ENCODE results near the gene LRRC56. TPM values are rescaled to one million over a fixed set of nuclear protein-coding genes. Genes with fewer than 3 reads are reported as not detected.

LRRC56 gene
- total and polyA plus RNA-seq, 5 donors from 2014 or later, result 0.89 to 5.8 (median 2.7) TPM

DNA sequence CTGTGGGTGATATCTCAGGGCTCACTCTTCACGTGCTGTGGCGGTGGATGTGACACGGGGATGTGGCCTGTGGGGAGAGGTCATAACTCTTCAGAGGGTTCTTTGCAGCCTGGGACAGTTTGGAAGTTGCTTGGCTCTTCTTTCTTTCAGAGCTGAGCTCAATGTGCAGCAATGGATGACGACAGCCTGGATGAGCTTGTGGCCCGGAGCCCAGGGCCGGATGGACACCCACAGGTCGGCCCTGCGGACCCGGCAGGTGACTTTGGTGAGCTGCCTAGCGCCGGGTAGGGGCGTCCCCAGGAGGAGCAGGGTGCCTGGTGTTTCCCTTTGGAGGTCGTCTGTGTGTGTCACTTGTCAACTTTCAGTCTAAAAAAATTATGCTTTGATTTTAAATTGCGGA, 44.0 kb downstream of the LRRC56 start:
- H3K4me1 Mint-ChIP-seq, result peaks cover 0 to 44% (median 9%) of the 10 kb centered on the region in 4 donors
- no peaks in the 10 kb centered on the region for H3K27me3 Mint-ChIP-seq
- peaks cover 0 to 2% (median 0%) of the 10 kb centered on the region in 7 donors for H3K9me3 Mint-ChIP-seq
- Histone ChIP-seq H3K9me3 (ENCODE audit: control insufficient read depth in 2 of 2, low read length in 2 of 2) (no peaks in the 10 kb centered on the region), H3K4me3 (ENCODE audit: low read depth, low read length) (no peak overlapping the region), H3K36me3 (ENCODE audit: control insufficient read depth, insufficient read depth, low read length) (peaks cover 34% of the 10 kb centered on the region), H3K4me1 (ENCODE audit: control insufficient read depth, insufficient read depth, low read length, poor library complexity, severe bottlenecking) (peaks cover 31% of the 10 kb centered on the region), H3K27me3 (ENCODE audit: control insufficient read depth, insufficient read depth, low read length) (no peaks in the 10 kb centered on the region), H3K27ac (ENCODE audit: insufficient read depth, low read length, poor library complexity, severe bottlenecking) (no peak overlapping the region)
- no peak overlapping the region for H3K27ac Mint-ChIP-seq
- no peak for DNase-seq
- no peak for ATAC-seq (ENCODE audit: low read depth in 2 of 2)
- H3K36me3 Mint-ChIP-seq, result peaks cover 3% of the 10 kb centered on the region
- H3K4me3 Mint-ChIP-seq, result peak overlapping the region in 2 of 4 donors; percentile 52 to 62

DNA sequence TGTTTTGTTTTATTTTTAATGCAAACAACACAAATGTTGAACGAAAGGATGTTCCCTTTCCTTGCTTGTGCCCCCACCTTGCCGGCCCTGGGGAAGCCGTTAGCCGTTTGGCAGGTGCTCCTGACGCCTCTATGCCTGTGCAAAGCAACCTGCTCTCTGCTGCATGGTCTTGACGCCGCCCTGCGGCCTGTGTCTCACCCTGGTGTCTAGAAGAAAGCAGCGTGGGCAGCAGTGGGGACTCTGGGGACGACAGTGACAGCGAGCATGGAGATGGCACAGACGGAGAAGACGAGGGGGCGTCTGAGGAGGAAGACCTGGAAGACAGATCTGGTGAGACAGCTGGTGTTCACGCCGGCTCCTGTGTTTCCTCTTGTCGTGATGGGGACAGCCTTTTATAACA, 44.4 kb downstream of the LRRC56 start:
- Histone ChIP-seq H3K36me3 (ENCODE audit: control insufficient read depth, insufficient read depth, low read length) (peaks cover 38% of the 10 kb centered on the region), H3K27me3 (ENCODE audit: control insufficient read depth, insufficient read depth, low read length) (no peaks in the 10 kb centered on the region), H3K9me3 (ENCODE audit: control insufficient read depth in 2 of 2, low read length in 2 of 2) (no peaks in the 10 kb centered on the region), H3K4me1 (ENCODE audit: control insufficient read depth, insufficient read depth, low read length, poor library complexity, severe bottlenecking) (peaks cover 31% of the 10 kb centered on the region), H3K4me3 (ENCODE audit: low read depth, low read length) (no peak overlapping the region), H3K27ac (ENCODE audit: insufficient read depth, low read length, poor library complexity, severe bottlenecking) (no peak overlapping the region)
- no peak for ATAC-seq (ENCODE audit: low read depth in 2 of 2)
- H3K27ac Mint-ChIP-seq, result no peak overlapping the region
- H3K4me1 Mint-ChIP-seq, result peaks cover 0 to 46% (median 9%) of the 10 kb centered on the region in 4 donors
- H3K9me3 Mint-ChIP-seq, result peaks cover 0 to 2% (median 0%) of the 10 kb centered on the region in 7 donors
- peak overlapping the region in 1 of 4 donors; percentile 52 for H3K4me3 Mint-ChIP-seq
- no peak for DNase-seq
- no peaks in the 10 kb centered on the region for H3K27me3 Mint-ChIP-seq
- H3K36me3 Mint-ChIP-seq, result peaks cover 5% of the 10 kb centered on the region

GRCh38 chr11:584287-584686, 47.0 kb downstream of the LRRC56 start:
- Mint-ChIP-seq H3K27me3 (no peaks in the 10 kb centered on the region), H3K27ac (no peak overlapping the region), H3K36me3 (peaks cover 18% of the 10 kb centered on the region), H3K4me1 (peaks cover 0 to 39% (median 17%) of the 10 kb centered on the region in 4 donors), H3K9me3 (peaks cover 0 to 2% (median 0%) of the 10 kb centered on the region in 7 donors), H3K4me3 (no peak overlapping the region)
- Histone ChIP-seq H3K27ac (ENCODE audit: insufficient read depth, low read length, poor library complexity, severe bottlenecking) (no peak overlapping the region), H3K9me3 (ENCODE audit: control insufficient read depth in 2 of 2, low read length in 2 of 2) (no peaks in the 10 kb centered on the region), H3K4me1 (ENCODE audit: control insufficient read depth, insufficient read depth, low read length, poor library complexity, severe bottlenecking) (peaks cover 22% of the 10 kb centered on the region), H3K36me3 (ENCODE audit: control insufficient read depth, insufficient read depth, low read length) (peaks cover 59% of the 10 kb centered on the region), H3K27me3 (ENCODE audit: control insufficient read depth, insufficient read depth, low read length) (no peaks in the 10 kb centered on the region), H3K4me3 (ENCODE audit: low read depth, low read length) (no peak overlapping the region)
- ATAC-seq (ENCODE audit: low read depth in 2 of 2) (no peak), DNase-seq (no peak)

DNA sequence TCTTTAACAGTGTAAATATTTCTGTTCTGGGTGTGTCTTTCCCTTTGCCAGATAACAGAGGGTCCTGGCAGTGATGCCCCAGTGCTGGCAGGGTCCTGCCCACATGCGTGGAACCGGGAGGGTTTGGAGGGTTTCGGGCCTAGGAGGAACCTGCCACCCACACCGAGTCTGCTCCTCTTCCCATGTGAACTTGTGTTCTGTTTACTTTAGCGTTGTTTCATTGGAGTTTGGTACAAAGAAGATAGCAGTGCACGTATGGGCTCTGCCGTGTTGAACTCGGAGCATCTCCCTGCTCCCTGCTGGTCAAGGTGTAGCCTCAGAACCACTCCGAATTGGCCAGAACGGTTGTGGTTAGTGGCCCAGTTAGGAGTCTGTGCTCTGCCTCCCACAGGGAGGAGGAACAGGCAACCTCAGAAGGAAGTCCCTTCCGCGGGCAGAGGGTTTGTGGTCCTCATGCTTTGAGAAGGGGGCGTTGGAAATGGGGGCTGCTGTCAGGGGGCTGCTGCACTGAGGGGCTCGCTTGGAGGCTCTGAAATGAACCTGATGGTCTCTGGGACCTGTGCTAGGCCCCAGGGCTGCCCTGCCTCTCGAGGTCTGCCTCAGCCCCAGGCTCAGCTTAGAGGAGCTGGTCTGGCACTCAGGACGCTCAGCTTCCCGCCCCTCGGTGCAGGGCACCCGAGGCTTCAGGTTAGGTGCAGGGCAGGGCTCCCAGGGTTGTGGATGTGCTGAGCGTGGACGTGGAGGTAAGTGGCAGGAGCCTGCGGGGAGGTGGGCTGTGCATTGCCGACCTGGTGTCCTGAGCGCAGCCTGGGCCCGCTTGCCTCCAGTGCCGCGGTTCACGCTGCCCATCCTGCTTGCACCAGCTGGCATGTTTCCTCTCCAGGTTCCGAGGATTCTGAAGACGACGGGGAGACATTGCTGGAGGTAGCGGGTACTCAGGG, 49.3 kb downstream of the LRRC56 start:
- H3K4me3 ChIP-seq (ENCODE audit: low read depth, low read length), result no peak overlapping the region
- no peaks in the 10 kb centered on the region for H3K27me3 ChIP-seq (ENCODE audit: control insufficient read depth, insufficient read depth, low read length)
- H3K9me3 ChIP-seq (ENCODE audit: control insufficient read depth in 2 of 2, low read length in 2 of 2), result no peaks in the 10 kb centered on the region
- H3K9me3 Mint-ChIP-seq, result peaks cover 0 to 1% (median 0%) of the 10 kb centered on the region in 7 donors
- no peaks in the 10 kb centered on the region for H3K27me3 Mint-ChIP-seq
- H3K27ac ChIP-seq (ENCODE audit: insufficient read depth, low read length, poor library complexity, severe bottlenecking), result peak overlapping the region; percentile 74
- ATAC-seq (ENCODE audit: low read depth in 2 of 2) (no peak), DNase-seq (no peak)
- H3K27ac Mint-ChIP-seq, result peak overlapping the region in 2 of 3 donors; percentile 44 to 99
- H3K36me3 ChIP-seq (ENCODE audit: control insufficient read depth, insufficient read depth, low read length), result peaks cover 71% of the 10 kb centered on the region
- peaks cover 31% of the 10 kb centered on the region for H3K36me3 Mint-ChIP-seq
- peaks cover 0 to 29% (median 12%) of the 10 kb centered on the region in 4 donors for H3K4me1 Mint-ChIP-seq
- peaks cover 16% of the 10 kb centered on the region for H3K4me1 ChIP-seq (ENCODE audit: control insufficient read depth, insufficient read depth, low read length, poor library complexity, severe bottlenecking)
- H3K4me3 Mint-ChIP-seq, result peak overlapping the region in 1 of 4 donors; percentile 9

- peaks cover 35% of the 10 kb centered on the region for H3K36me3 Mint-ChIP-seq
- H3K27me3 Mint-ChIP-seq, result no peaks in the 10 kb centered on the region
- peak overlapping the region in 3 of 4 donors; percentile 19 to 75 (median 54) for H3K4me3 Mint-ChIP-seq
- H3K27ac Mint-ChIP-seq, result peak overlapping the region; percentile 95 to 99 (median 98)
- no peak for ATAC-seq (ENCODE audit: low read depth in 2 of 2)
- no peak for DNase-seq
- H3K9me3 ChIP-seq (ENCODE audit: control insufficient read depth in 2 of 2, low read length in 2 of 2), result no peaks in the 10 kb centered on the region
- H3K27ac ChIP-seq (ENCODE audit: insufficient read depth, low read length, poor library complexity, severe bottlenecking), result peak overlapping the region; percentile 74
- H3K4me1 ChIP-seq (ENCODE audit: control insufficient read depth, insufficient read depth, low read length, poor library complexity, severe bottlenecking), result peaks cover 16% of the 10 kb centered on the region
- H3K4me1 Mint-ChIP-seq, result peaks cover 0 to 26% (median 11%) of the 10 kb centered on the region in 4 donors
- H3K9me3 Mint-ChIP-seq, result peaks cover 0 to 1% (median 0%) of the 10 kb centered on the region in 7 donors
- peaks cover 72% of the 10 kb centered on the region for H3K36me3 ChIP-seq (ENCODE audit: control insufficient read depth, insufficient read depth, low read length)
- H3K4me3 ChIP-seq (ENCODE audit: low read depth, low read length), result no peak overlapping the region
- H3K27me3 ChIP-seq (ENCODE audit: control insufficient read depth, insufficient read depth, low read length), result no peaks in the 10 kb centered on the region
These were observed 50.2 kb downstream of the LRRC56 start for GRCh38 chr11:587546-587945.

DNA sequence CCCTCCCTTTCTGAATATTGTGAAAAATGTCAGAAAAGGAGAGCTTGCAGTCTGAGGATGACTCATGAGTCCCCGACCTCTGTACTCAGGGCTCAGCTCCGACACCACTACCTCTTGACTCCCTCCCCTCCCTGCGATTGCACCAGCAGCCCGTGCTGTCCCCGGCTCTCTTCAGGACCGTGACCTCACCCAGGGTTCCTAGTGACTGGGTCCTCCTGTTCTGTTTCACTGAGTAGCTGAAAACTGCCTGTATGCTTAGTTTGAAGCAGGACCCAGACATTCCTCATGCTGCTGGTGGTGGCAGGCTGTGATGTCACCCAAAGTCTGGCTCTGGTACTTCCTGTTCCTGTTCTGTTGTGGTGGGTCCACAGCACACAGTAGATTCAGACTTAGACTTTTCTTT, 50.7 kb downstream of the LRRC56 start:
- no peaks in the 10 kb centered on the region for H3K9me3 ChIP-seq (ENCODE audit: control insufficient read depth in 2 of 2, low read length in 2 of 2)
- H3K36me3 ChIP-seq (ENCODE audit: control insufficient read depth, insufficient read depth, low read length), result peaks cover 75% of the 10 kb centered on the region
- Mint-ChIP-seq H3K4me1 (peaks cover 0 to 26% (median 11%) of the 10 kb centered on the region in 4 donors), H3K27me3 (no peaks in the 10 kb centered on the region), H3K4me3 (peak overlapping the region; percentile 30 to 75 (median 62)), H3K36me3 (peaks cover 37% of the 10 kb centered on the region), H3K9me3 (peaks cover 0 to 1% (median 0%) of the 10 kb centered on the region in 7 donors), H3K27ac (peak overlapping the region; percentile 95 to 99 (median 98))
- peak; percentile 92 for ATAC-seq (ENCODE audit: low read depth in 2 of 2)
- no peaks in the 10 kb centered on the region for H3K27me3 ChIP-seq (ENCODE audit: control insufficient read depth, insufficient read depth, low read length)
- peaks cover 16% of the 10 kb centered on the region for H3K4me1 ChIP-seq (ENCODE audit: control insufficient read depth, insufficient read depth, low read length, poor library complexity, severe bottlenecking)
- peak; percentile 54 to 80 (median 70) for DNase-seq
- H3K27ac ChIP-seq (ENCODE audit: insufficient read depth, low read length, poor library complexity, severe bottlenecking), result peak overlapping the region; percentile 74
- no peak overlapping the region for H3K4me3 ChIP-seq (ENCODE audit: low read depth, low read length)

DNA sequence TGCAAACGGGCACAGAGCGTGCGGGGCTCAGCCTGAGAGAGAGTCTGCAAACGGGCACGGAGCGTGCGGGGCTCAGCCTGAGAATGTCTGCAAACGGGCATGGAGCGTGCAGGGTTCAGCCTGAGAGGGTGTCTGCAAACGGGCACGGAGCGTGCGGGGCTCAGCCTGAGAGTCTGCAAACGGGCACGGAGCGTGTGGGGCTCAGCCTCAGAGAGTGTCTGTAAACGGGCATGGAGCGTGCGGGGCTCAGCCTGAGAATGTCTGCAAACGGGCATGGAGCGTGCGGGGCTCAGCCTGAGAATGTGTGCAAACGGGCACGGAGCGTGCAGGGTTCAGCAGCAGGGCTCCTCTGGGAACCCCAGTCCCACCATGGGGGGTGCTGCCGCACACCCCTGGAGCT, 52.5 kb downstream of the LRRC56 start:
- Histone ChIP-seq H3K9me3 (ENCODE audit: control insufficient read depth in 2 of 2, low read length in 2 of 2) (no peaks in the 10 kb centered on the region), H3K27me3 (ENCODE audit: control insufficient read depth, insufficient read depth, low read length) (no peaks in the 10 kb centered on the region), H3K4me3 (ENCODE audit: low read depth, low read length) (no peak overlapping the region), H3K4me1 (ENCODE audit: control insufficient read depth, insufficient read depth, low read length, poor library complexity, severe bottlenecking) (peaks cover 16% of the 10 kb centered on the region), H3K36me3 (ENCODE audit: control insufficient read depth, insufficient read depth, low read length) (peaks cover 76% of the 10 kb centered on the region), H3K27ac (ENCODE audit: insufficient read depth, low read length, poor library complexity, severe bottlenecking) (no peak overlapping the region)
- no peak for DNase-seq
- ATAC-seq (ENCODE audit: low read depth in 2 of 2), result no peak
- Mint-ChIP-seq H3K36me3 (peaks cover 43% of the 10 kb centered on the region), H3K4me3 (no peak overlapping the region), H3K27me3 (no peaks in the 10 kb centered on the region), H3K4me1 (peaks cover 0 to 26% (median 11%) of the 10 kb centered on the region in 4 donors), H3K27ac (peak overlapping the region in 2 of 3 donors; percentile 43 to 65), H3K9me3 (no peaks in the 10 kb centered on the region)

All from CD4-positive, CD25-positive, alpha-beta regulatory T cell (primary cell).